GM23248 (cell line): Measurements from ENCODE around the gene DSE.

Experiments used
- EZH2 ChIP-seq: fragments of 200-600 bp; sonication (generic); IDR thresholded peaks from 2 replicates; pipeline ENCODE4 v1.6.1; 2018; ENCODE audit warnings: antibody characterized with exemption, mild to moderate bottlenecking; ENCODE audit not compliant: insufficient read depth, poor library complexity, severe bottlenecking
- EZH2phosphoT487 ChIP-seq: fragments of 200-600 bp; sonication (generic); IDR thresholded peaks from 2 replicates; pipeline ENCODE4 v1.6.1; 2018; ENCODE audit warnings: antibody characterized with exemption, moderate library complexity, mild to moderate bottlenecking, low read depth; ENCODE audit not compliant: insufficient read depth

DNA sequence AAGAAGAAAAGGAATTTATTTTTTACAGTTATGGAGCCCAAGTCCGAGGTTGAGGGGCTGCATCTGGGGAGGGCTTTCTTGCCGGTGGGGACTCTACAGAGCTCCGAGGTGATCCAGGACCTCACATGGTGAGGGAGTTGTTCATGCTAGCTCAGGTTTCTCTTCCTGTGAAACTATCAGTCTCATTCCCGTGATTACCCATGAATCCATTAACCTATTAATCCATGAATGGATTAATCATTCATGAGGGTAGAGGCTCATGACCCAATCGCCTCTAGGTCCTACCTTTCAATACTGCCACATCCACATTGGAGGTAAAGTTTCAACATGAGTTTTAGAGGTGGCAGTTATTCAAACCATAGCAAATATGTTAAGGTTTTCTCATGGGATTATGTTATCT, 3.8 kb downstream of the DSE start:
- TF ChIP-seq EZH2 (no peak), EZH2phosphoT487 (no peak)
